B cell (primary cell): ENCODE results near the gene PRM1. TPM values are rescaled to one million over a fixed set of nuclear protein-coding genes. Genes with fewer than 3 reads are reported as not detected.

Experiments
- ATAC-seq: fragments of 200-7000 bp; cut with Tn5 transposase; one replicate; pipeline ENCODE4 v1.10.0; 2021; ENCODE audit warnings: low read depth, mild to moderate bottlenecking, moderate number of reproducible peaks, moderate library complexity
- CTCF ChIA-PET: fragments of 350-600 bp; sonication (Branson Sonifier 250); formaldehyde crosslinking; loops from one replicate; lab custom pipeline; 2021; ENCODE audit warnings: antibody characterized with exemption, inconsistent platforms; lab: Charles Lee
- POLR2A ChIA-PET: fragments of 350-600 bp; sonication (Branson Sonifier 250); formaldehyde crosslinking; loops from one replicate; lab custom pipeline; 2021; ENCODE audit warnings: antibody characterized with exemption; lab: Charles Lee
- DNase-seq: peaks from one replicate; pipeline ENCODE4 v3.0.0; 2013
- H2AFZ ChIP-seq: 2 replicates; pipeline ENCODE4 v1.6.1; 2012; ENCODE audit warnings: mild to moderate bottlenecking, low read depth, low read length; ENCODE audit not compliant: insufficient read depth, poor library complexity, severe bottlenecking
- H3K27ac ChIP-seq, 2 donors: 1 replicate in 1 of 2; 2 replicates in 1 of 2; pipeline ENCODE4 v1.5.1; 2012 to 2013; ENCODE audit warnings: low read length in 2 of 2, mild to moderate bottlenecking in 2 of 2, moderate library complexity in 1 of 2
- H3K27me3 ChIP-seq, 4 experiments: fragments of 200-600 bp in 1 of 4; sonication (generic) in 1 of 4; replicated peaks in 1 of 4; 1 replicate in 2 of 4; 2 replicates in 2 of 4; pipeline versions ENCODE4 v1.6.1 to v1.7.0; 2013 to 2016; ENCODE audit warnings: low read length in 3 of 4, mild to moderate bottlenecking in 2 of 4, mixed read lengths in 1 of 4, moderate library complexity in 1 of 4; ENCODE audit not compliant: insufficient read depth in 4 of 4, control insufficient read depth in 3 of 4; ENCODE audit errors: control extremely low read depth in 1 of 4
- H3K36me3 ChIP-seq, 2 experiments: replicated peaks in 1 of 2; 1 replicate in 1 of 2; 2 replicates in 1 of 2; pipeline versions ENCODE4 v1.6.1 to v1.7.1; 2013; ENCODE audit warnings: low read length in 1 of 2; ENCODE audit not compliant: insufficient read depth in 2 of 2, control insufficient read depth in 1 of 2; ENCODE audit errors: control extremely low read depth in 1 of 2, extremely low read depth in 1 of 2
- H3K4me1 ChIP-seq, 2 donors: fragments of 200-600 bp in 1 of 2; sonication (generic) in 1 of 2; 1 replicate in 1 of 2; 2 replicates in 1 of 2; pipeline versions ENCODE4 v1.5.1 to v1.6.1; 2013 to 2017; ENCODE audit warnings: low read length in 2 of 2; ENCODE audit not compliant: control insufficient read depth in 2 of 2, insufficient read depth in 2 of 2
- H3K4me2 ChIP-seq: replicated peaks from 2 replicates; pipeline ENCODE3; 2012; ENCODE audit warnings: mild to moderate bottlenecking, low read depth, low read length; ENCODE audit not compliant: poor library complexity, severe bottlenecking
- H3K4me3 ChIP-seq, 5 experiments: fragments of 200-600 bp in 1 of 5; sonication (generic) in 1 of 5; 1 replicate in 3 of 5; 2 replicates in 2 of 5; pipeline versions ENCODE4 v1.5.1 to v1.7.0; 2011 to 2016; ENCODE audit warnings: low read length in 4 of 5, mild to moderate bottlenecking in 4 of 5, low read depth in 2 of 5, control low read depth in 1 of 5, moderate library complexity in 1 of 5; ENCODE audit not compliant: insufficient read depth in 1 of 5; ENCODE audit errors: control extremely low read depth in 1 of 5, extremely low read depth in 1 of 5
- H3K79me2 ChIP-seq: fragments of 200-600 bp; sonication (generic); one replicate; pipeline ENCODE4 v1.6.0; 2016; ENCODE audit warnings: low read length; ENCODE audit not compliant: control insufficient read depth, insufficient read depth
- H3K9ac ChIP-seq: fragments of 200-600 bp; sonication (generic); 2 replicates; pipeline ENCODE4 v1.6.1; 2017; ENCODE audit warnings: mild to moderate bottlenecking, low read length, moderate library complexity
- H3K9me3 ChIP-seq, 3 donors: one replicate each; pipeline versions ENCODE4 v1.6.1 to v1.7.1; 2013; ENCODE audit warnings: low read length in 2 of 3; ENCODE audit not compliant: control insufficient read depth in 2 of 3, insufficient read depth in 1 of 3; ENCODE audit errors: control extremely low read depth in 1 of 3
- H4K20me1 ChIP-seq: 2 replicates; pipeline ENCODE4 v1.6.0; 2012; ENCODE audit warnings: mild to moderate bottlenecking, low read length; ENCODE audit not compliant: insufficient read depth, control insufficient read depth, poor library complexity, severe bottlenecking
- H3K27ac Mint-ChIP-seq: one replicate; pipeline ENCODE4 v1.8.0; 2021; ENCODE audit warnings: mixed read lengths
- H3K27me3 Mint-ChIP-seq: one replicate; pipeline ENCODE4 v1.8.0; 2021; ENCODE audit warnings: mixed read lengths
- H3K4me1 Mint-ChIP-seq: one replicate; pipeline ENCODE4 v1.8.0; 2021; ENCODE audit warnings: mixed read lengths
- H3K4me3 Mint-ChIP-seq: one replicate; pipeline ENCODE4 v1.8.0; 2021; ENCODE audit warnings: mixed read lengths
- H3K9me3 Mint-ChIP-seq: one replicate; pipeline ENCODE4 v1.8.0; 2022; ENCODE audit warnings: mixed read lengths; ENCODE audit not compliant: insufficient read depth
- CTCF ChIP-seq: fragments of 200-600 bp; IDR thresholded peaks from one replicate; pipeline ENCODE4 v1.8.0; 2022; ENCODE audit warnings: antibody characterized with exemption, mild to moderate bottlenecking
- EZH2 ChIP-seq: IDR thresholded peaks from 2 replicates; pipeline ENCODE4 v1.6.1; 2012; ENCODE audit warnings: borderline replicate concordance, low read depth, mild to moderate bottlenecking, moderate library complexity, low read length; ENCODE audit not compliant: insufficient read depth, poor library complexity, severe bottlenecking
- WGBS: methylation state at CpG from one replicate; pipeline ENCODE4 v1.1.5; 2013; ENCODE audit warnings: missing lambda C conversion rate; ENCODE audit not compliant: insufficient coverage; 5-methylcytosine and 5-hydroxymethylcytosine counted together
- intact Hi-C: fragments of 100-400 bp; cut with micrococcal nuclease; formaldehyde crosslinking; loops from one replicate; pipeline ENCODE4 v1.10.0; 2022
- polyA plus RNA-seq: library from polyadenylated mRNA; depleted of rRNA; stranded (reverse); fragments of >200 nt; gene quantifications from 2 replicates; pipeline ENCODE4 v1.2.3, GENCODE V29; 2012
- total RNA-seq, 2 donors: library from RNA; stranded (reverse); fragments of 120-200 nt in 1 of 2; gene quantifications; 1 replicate in 1 of 2; 2 replicates in 1 of 2; pipeline versions ENCODE4 v1.2.3 to v1.2.4, GENCODE V29; 2013 to 2022

Gene PRM1
- total and polyA plus RNA-seq, 2 donors (not counting 1 experiment from before 2014, with no cell fraction given) = not detected

GRCh38 chr16:11252482-11252931 is 28.6 kb downstream of the PRM1 start:
- Histone ChIP-seq H3K27me3 (no peaks in the 10 kb centered on the region), H3K9me3 (no peaks in the 10 kb centered on the region), H2AFZ (no peak overlapping the region), H3K9ac (no peak overlapping the region), H3K36me3 (peaks cover 2 to 17% of the 10 kb centered on the region in 2 experiments), H3K4me2 (peak overlapping the region; percentile 98), H3K27ac (no peak overlapping the region), H3K4me1 (peaks cover 36 to 42% of the 10 kb centered on the region in 2 donors), H4K20me1 (peaks cover 50% of the 10 kb centered on the region), H3K79me2 (peaks cover 20% of the 10 kb centered on the region), H3K4me3 (no peak overlapping the region)
- POLR2A ChIA-PET = interaction anchor here (0.5 to 2.6 kb wide), 13 partner anchors 28 to 302 kb away, joined by 3 to 15 read pairs (median 5); partner anchors contain the start of gene RMI2
- CTCF ChIA-PET = interaction anchor here (0.6 to 10.3 kb wide), 10 partner anchors 28 to 289 kb away, joined by 3 to 223 read pairs (median 6); no protein-coding TSS in a partner anchor
- Mint-ChIP-seq H3K4me3 (peak overlapping the region; percentile 89), H3K9me3 (no peaks in the 10 kb centered on the region), H3K27ac (peak overlapping the region; percentile 83), H3K4me1 (peaks cover 52% of the 10 kb centered on the region), H3K27me3 (no peaks in the 10 kb centered on the region)
- 80% methylated on average over 4 of the region's 8 CpGs for WGBS
- no peak for ATAC-seq
- TF ChIP-seq CTCF (no peak), EZH2 (no peak)
- intact Hi-C loops = loop anchor here (2.0 to 10.0 kb wide), 3 partner anchors 20 to 662 kb away; partner anchors contain the start of gene GSPT1
- no peak for DNase-seq
